HG02678 (cell line): ENCODE measurements around the gene GSE1.

Source experiments
- ATAC-seq: cut with Tn5 transposase; IDR thresholded peaks from one replicate; pipeline ENCODE4 v1.9.1; 2021; ENCODE audit warnings: mild to moderate bottlenecking, moderate library complexity; ENCODE audit not compliant: unreplicated experiment

GSE1 gene

DNA sequence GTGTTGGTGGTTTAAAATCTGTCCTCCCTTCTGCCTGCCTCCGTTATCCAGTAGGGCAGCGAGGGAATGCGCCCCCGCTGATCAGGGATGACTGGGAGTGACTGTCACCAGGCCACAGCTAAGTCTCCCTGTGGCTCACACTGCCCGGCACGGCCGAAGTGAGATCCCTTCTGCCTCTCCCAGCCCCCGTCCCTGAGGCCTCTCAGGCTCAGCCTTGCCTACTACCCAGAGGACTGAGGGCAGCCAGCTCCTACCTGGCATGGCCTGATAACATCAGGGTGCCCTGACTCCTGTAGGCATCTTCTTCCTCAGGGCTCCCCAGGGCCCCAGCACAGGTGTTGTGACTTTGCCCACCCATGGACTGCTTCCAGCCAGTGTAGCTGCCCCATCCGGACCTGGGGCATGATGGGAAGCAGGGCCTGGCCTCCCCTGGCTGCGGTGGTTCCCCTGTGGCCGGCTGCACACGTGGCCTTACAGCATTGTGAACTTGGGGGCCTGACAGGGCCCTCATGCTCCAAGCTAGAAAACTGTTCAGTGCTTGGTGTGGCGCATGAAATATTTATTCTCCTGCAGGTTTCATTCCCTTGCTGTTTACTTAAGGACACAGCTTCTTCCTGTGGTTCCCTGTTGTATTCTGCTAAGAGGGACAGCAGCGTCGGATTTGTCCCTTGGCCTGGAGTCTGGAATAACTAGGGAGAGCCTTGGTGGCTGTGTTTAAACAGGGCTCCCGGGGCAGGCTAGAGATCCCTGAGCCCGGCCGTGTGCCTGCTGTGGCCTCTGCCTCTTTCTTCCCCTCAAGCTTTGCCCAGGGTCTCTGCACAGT lies 45.6 kb downstream of the GSE1 start:
- no peak for ATAC-seq

DNA sequence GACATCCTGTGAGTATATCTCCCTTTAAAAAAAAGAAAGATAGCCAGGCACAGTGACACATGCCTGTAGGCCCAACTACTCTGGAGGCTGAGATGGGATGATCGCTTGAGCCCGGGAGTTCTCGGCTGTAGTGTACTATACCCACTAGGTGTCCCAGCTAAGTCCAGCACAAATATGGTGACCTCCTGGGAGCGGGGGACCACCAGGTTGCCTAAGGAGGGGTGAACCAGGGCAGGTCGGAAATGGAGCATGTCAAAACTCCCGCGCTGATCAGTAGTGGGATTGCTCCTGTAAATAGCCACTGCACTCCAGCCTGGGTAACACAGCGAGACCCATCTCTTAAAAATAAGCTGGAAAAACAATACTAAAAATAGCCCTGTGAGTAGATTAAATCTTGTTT lies 46.2 kb downstream of the GSE1 start:
- no peak for ATAC-seq

- ATAC-seq, result no peak
Measured at GRCh38 chr16:85659805-85660511, 46.8 kb downstream of the GSE1 start.

DNA sequence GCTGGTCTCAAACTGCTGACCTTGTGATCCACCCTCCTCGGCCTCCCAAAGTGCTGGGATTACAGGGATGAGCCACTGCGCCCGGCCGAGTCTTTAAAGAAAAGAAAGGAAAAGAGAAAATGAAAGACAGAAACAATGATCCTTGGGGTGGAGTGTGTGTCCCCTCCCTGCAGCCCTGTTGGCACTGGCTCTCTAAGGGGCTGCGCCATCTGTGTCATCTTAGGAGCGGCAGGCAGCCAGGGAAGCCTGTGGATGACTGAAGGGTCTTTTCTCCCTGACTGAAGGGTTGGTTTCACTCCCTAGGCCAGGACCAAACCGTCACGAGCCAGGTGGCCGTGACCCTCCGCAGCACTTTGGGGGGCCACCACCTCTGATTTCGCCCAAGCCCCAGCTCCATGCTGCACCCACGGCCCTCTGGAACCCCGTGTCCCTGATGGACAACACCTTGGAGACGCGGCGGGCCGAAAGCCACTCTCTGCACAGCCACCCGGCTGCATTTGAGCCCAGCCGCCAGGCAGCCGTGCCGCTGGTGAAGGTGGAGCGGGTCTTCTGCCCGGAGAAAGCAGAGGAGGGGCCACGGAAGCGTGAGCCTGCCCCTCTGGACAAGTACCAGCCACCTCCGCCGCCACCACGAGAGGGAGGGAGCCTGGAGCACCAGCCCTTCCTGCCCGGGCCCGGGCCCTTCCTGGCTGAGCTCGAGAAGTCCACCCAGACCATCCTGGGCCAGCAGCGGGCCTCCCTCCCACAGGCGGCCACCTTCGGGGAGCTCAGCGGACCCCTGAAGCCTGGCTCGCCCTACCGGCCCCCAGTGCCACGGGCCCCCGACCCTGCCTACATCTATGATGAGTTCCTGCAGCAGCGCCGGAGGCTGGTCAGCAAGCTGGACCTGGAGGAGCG lies 48.0 kb downstream of the GSE1 start:
- no peak for ATAC-seq

- ATAC-seq, result no peak
Measured at GRCh38 chr16:85661740-85662481, 48.8 kb downstream of the GSE1 start.

DNA sequence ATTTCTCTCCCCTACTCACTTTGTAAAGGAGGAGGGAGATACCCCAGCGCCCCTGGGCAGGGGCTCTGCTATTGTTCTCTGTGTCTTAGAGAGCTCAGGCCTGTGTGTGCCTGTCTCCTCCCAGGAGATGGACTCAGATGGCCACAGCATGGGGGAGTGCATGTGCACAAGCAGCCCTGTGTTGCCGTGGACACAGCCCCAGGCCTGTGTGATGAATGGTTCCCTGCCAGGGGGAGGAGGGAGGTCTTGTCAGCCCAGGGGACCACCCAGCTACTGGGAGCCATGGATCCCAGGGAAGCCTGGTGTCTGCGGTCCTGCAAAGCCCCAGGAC lies 49.3 kb downstream of the GSE1 start:
- no peak for ATAC-seq

DNA sequence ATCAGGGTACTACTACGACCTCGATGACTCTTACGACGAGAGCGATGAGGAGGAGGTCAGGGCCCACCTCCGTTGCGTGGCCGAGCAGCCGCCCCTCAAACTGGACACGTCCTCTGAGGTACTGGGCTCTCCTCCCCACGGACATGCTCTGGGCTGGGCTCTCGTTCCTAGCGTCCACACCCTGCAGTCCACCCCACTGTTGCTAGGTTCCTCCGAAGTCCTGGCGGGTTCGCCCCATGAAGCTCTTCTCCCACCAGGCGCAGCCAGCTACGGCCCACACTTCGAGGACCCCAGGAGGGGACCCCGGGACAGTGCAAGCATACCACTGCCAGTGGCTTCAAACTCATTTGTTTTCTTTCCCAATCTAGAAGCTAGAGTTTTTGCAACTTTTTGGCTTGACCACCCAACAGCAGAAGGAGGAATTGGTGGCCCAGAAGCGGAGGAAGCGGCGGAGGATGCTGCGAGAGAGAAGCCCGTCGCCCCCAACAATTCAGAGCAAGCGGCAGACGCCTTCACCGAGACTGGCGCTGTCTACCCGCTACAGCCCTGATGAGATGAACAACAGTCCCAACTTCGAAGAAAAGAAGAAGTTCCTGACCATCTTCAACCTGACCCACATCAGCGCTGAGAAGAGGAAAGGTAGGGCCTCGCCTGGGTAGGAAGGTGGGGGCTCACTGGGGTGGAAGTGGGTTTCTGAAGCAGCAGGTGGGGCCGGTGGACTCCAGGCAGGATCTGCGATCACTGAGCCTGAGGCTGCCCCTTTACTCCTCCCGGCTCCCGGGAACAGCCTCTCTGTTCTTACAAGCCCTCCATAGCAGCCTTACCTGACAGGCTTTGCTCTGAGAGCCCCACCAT lies 50.1 kb downstream of the GSE1 start:
- no peak for ATAC-seq

GRCh38 chr16:85663891-85664321 lies 50.8 kb downstream of the GSE1 start:
- ATAC-seq, result no peak

DNA sequence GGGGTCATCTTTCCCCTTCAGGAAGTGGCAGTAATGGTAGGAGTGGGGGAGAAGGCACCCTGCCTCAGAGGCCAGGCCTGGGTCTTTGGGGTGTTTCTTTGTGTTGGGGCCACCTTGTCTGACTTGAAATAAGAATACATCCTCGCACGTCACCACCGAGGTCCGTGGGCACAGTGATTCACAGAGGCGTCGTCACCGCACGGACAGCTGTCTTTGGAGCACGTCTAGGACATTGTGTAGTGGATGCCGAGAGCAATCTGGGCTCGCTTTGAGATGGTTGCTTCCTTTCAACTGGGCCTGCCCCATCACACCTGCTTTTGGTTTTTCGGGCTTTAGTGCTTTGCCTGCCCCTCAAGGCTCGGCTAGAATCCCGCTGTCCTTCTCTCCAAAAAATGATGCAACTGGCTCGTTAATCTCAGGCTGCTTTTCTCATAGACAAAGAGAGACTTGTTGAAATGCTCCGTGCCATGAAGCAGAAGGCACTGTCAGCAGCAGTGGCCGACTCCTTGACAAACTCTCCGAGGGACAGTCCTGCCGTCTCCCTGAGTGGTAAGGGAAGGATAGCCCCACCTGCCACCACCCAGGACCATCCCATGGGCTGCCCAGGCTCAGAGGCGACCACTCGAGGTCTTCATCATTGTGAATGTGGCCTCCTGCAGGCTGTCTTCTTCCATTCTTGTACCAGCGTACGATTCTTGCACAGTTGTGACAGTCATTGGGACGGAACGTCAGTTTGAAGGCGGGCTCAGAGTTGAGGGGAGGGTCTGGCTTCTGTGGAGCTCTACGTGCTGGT lies 51.7 kb downstream of the GSE1 start:
- no peak for ATAC-seq

DNA sequence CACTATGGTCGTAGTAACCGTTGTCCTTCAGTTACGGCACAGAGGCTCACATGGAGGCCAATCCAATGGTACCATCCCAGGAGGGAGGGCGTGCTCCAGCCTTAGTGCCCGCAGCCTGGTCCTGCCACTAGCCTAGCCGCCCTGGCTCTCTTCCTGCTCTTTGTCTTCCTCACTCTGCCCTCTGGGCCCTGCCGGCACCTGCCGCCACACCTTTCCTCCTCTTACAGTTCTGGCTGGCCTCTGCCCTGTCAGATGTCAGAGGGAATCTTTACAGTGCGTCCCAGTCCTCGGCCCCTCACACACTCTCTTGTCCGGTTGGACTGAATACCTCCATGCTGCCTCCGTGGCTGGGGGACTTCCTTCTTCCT lies 52.2 kb downstream of the GSE1 start:
- no peak for ATAC-seq

DNA sequence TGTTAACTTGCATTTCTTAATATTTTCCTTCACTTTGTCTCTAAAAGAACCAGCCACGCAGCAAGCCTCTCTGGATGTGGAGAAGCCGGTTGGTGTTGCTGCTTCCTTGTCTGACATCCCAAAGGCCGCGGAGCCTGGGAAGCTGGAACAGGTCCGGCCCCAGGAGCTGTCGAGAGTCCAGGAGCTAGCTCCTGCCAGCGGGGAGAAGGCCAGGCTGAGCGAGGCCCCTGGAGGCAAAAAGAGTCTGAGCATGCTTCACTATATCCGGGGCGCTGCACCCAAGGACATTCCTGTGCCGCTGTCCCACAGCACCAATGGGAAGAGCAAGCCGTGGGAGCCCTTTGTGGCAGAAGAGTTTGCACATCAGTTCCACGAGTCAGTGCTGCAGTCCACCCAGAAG lies 52.8 kb downstream of the GSE1 start:
- ATAC-seq, result no peak

DNA sequence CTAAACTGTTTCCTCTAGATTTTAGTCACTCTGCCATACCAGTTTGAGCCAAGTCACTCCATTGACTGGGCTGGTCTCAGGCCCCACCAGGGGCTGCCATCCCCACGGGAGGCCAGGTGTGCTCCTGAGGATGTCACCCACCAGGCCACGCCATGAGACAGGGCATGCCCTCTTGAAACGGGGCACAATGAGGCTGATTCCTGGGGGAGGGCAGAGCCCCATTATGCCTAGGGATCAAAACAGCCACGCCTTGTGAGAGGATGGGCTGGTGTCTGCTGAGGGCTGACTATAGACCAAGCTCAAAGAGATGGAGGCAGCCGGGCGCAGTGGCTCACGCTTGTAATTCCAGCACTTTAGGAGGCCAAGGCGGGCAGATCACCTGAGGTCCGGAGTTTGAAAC lies 54.1 kb downstream of the GSE1 start:
- ATAC-seq, result no peak

DNA sequence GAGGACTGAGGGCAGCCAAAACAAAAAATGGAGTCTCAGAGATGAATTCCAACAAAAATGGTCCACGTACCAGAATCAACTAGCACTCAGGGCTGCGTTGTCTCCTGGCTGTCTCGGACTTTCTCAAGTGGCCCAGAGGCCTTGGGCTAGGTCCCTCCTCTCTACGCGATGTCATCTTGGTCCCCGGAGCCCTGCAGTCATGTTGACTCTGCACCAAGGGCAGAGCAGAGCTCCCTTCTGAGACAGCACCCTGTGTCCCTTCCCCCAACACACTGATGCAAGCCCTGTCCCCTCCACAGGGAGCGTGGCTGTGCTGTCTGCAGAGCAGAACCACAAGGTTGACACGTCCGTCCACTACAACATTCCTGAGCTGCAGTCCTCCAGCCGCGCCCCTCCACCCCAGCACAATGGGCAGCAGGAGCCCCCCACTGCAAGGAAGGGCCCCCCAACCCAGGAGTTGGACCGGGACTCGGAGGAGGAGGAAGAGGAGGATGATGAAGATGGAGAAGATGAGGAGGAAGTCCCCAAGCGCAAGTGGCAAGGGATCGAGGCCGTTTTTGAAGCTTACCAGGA lies 54.8 kb downstream of the GSE1 start:
- ATAC-seq, result no peak

- no peak for ATAC-seq
Measured at GRCh38 chr16:85668676-85669424, 55.7 kb downstream of the GSE1 start.

- ATAC-seq, result no peak
Measured at GRCh38 chr16:85670840-85671239, 57.7 kb downstream of the GSE1 start.

- ATAC-seq, result no peak
Measured at GRCh38 chr16:85673529-85674417, 60.7 kb downstream of the GSE1 start.

DNA sequence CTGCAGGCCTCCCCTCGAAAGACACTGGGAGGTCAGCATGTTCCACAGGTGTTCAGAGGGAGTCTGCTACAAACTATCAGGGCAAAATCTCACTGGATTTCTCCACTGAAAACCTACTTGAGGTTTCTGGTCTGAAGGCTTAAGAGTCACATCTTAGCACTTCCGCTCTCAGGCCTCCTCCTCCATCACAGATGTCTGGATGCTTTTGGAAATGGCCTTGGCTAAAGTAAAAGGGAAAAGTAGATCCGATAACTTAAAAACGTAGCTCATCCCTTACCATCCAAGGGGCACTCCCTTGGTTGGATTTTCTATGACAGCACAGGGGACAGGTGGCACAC lies 61.3 kb downstream of the GSE1 start:
- ATAC-seq, result no peak
